ENCODE data around the gene GAS7. TPM values are rescaled to one million over a fixed set of nuclear protein-coding genes. Genes with fewer than 3 reads are reported as not detected.

Gene GAS7
- total RNA-seq, 1 experiment from 2014 or later = 14.3 TPM

DNA sequence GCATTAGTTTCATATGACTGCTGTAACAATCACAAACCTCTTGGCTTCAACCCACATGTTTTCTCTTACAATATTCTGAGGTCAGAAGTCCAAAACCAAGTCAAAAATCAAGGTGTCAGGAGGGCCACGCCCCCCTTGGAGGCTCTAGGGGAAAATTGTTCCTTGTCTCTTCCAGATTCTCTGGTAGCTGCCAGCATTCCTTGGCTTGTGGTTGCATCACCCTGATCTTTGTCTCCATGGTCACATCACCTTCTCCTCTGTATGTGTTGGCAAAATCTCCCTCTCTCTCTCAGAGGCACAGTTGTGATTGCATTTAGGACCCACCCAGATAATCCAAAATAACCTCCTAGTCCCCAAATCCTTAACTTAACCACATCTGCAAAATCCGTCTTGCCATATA lies 105.8 kb downstream of the GAS7 start:
- no peak for DNase-seq (ENCODE audit: low spot score)
- in situ Hi-C loops (cut with HindIII; ENCODE audit: low sequenced_read_pairs) = no loop called here

- in situ Hi-C loops (cut with HindIII; ENCODE audit: low sequenced_read_pairs) = no loop called here
- no peak for DNase-seq (ENCODE audit: low spot score)
Observed at GRCh38 chr17:10091046-10091445, 107.4 kb downstream of the GAS7 start.

DNA sequence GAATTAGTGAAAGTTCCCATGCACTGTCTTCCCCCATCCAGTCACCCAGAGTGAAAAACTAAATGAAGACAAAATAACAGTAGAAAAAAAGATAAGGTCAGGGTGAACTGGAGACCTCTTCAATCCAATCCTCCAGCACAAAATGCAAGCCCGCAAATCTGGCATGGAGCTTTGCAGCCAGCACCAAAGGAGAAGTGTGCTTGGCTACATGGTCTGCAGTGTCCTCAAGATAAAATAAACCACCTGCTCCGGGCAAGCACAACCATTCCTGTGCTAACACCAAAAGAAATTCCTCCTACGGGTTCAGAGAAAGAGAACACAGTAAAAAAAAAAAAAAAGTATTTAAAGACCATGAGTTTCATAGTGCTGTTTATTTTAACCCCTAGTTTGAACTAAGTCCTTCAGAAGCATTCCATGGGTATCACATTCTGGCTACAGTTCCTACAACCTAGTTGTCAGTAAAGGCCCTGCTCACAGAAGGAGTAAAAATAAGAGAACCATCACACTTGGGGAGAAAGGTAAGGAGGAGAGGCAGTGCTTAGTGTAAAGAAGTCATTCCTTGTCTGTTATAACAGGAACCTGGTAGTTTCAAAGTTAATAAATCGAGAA lies 109.1 kb downstream of the GAS7 start:
- DNase-seq (ENCODE audit: low spot score) = no peak
- in situ Hi-C loops (cut with HindIII; ENCODE audit: low sequenced_read_pairs) = no loop called here

DNA sequence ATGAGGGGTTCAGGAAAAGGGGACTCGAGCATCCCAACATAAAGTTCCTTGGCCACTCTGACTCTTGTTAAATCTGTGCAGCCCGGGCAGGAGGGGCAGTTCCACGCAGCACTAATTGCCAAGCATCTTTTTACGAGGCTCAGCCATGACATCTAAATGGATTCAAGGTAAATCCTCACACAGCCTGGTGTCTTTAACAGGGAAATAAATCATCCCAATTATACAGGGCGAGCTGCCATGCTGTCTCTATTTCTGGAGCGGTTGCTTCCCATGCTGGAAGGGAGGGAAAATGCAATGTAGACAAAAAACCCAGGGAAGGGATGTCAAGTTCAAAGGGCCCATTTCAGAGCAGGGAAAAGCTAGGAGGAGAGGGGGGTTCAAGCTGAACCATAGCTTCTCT lies 110.0 kb downstream of the GAS7 start:
- DNase-seq (ENCODE audit: low spot score) = no peak
- in situ Hi-C loops (cut with HindIII; ENCODE audit: low sequenced_read_pairs) = no loop called here

- in situ Hi-C loops (cut with HindIII; ENCODE audit: low sequenced_read_pairs) = no loop called here
- no peak for DNase-seq (ENCODE audit: low spot score)
Observed at GRCh38 chr17:10087355-10087754, 111.1 kb downstream of the GAS7 start.

DNA sequence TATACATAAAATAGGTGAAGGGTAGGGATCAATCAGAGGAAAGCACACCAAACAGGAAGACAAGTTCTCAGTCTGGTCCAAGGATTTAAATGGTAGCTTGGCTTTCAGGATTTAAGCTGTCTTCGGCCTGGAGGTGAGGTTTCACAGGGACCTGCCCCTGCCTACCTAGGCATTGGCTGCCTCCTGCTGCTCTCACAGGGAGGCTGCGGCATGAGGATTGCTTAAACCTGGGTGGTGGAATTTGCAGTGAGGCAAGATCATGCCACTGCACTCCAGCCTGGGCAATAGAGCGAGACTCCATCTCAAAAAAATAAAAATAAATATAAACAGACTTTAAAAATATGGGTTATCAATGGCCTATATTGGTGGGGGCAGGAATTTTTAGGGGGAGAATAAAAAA lies 114.5 kb downstream of the GAS7 start:
- in situ Hi-C loops (cut with HindIII; ENCODE audit: low sequenced_read_pairs) = no loop called here
- no peak for DNase-seq (ENCODE audit: low spot score)

DNA sequence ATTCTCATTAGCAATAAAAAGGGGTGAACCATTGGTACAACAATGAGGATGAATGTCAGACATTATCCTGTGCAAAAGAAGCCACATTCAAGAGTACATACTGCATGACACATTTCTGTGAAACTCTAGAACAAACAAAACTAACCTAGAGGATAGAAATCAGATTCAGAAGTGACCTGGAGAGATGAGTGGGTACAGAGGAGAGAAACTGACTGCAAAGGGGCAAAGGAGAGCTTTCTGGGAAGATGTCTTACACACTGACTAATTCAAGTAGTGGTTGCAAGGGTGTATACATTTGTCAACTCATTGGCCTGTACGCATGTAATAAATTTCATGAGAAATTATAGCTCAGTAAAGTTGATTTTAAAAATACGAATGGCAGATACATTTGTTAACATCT lies 115.6 kb downstream of the GAS7 start:
- no peak for DNase-seq (ENCODE audit: low spot score)

DNA sequence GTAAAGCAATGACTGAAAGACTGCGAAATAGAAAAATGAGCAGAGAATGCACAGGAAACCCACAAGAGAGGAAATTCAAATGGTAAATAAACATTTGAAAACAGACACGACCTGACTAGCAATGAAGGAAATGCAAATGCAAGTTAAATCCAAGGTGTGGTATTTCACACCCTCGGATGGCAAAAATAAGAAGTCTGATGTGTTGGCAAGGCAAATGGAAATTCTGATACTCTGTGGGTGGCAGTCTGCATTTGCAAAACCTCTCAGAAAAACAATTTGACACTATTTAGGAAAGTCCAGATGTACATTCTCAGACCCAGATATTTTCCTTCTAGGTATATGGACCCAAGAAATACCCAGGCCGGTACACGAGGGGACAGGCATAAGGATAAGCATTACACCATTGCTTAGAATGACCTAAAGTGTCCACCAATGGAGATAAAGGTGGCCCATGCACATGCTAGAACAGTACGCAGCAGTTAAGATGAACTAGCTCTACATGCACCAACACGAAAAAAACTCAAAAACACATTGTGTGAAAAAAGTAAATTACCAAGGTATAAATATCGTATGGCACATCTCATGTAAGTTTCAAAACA lies 116.7 kb downstream of the GAS7 start:
- in situ Hi-C loops (cut with HindIII; ENCODE audit: low sequenced_read_pairs) = no loop called here

More for the DNA sequence above, 115.6 kb downstream of the GAS7 start:
- in situ Hi-C loops (cut with HindIII; ENCODE audit: low sequenced_read_pairs) = no loop called here

GRCh38 chr17:10077561-10078299 lies 120.7 kb downstream of the GAS7 start:
- DNase-seq (ENCODE audit: low spot score) = no peak
- in situ Hi-C loops (cut with HindIII; ENCODE audit: low sequenced_read_pairs) = no loop called here

More for the DNA sequence above, 116.7 kb downstream of the GAS7 start:
- DNase-seq (ENCODE audit: low spot score) = no peak

GRCh38 chr17:10075919-10076318 lies 122.5 kb downstream of the GAS7 start:
- DNase-seq (ENCODE audit: low spot score) = no peak
- in situ Hi-C loops (cut with HindIII; ENCODE audit: low sequenced_read_pairs) = no loop called here

- in situ Hi-C loops (cut with HindIII; ENCODE audit: low sequenced_read_pairs) = no loop called here
- no peak for DNase-seq (ENCODE audit: low spot score)
Observed at GRCh38 chr17:10073941-10074340, 124.5 kb downstream of the GAS7 start.

GRCh38 chr17:10072556-10073425 lies 125.6 kb downstream of the GAS7 start:
- DNase-seq (ENCODE audit: low spot score) = no peak
- in situ Hi-C loops (cut with HindIII; ENCODE audit: low sequenced_read_pairs) = no loop called here

GRCh38 chr17:10072086-10072485 lies 126.3 kb downstream of the GAS7 start:
- no peak for DNase-seq (ENCODE audit: low spot score)
- in situ Hi-C loops (cut with HindIII; ENCODE audit: low sequenced_read_pairs) = no loop called here

DNA sequence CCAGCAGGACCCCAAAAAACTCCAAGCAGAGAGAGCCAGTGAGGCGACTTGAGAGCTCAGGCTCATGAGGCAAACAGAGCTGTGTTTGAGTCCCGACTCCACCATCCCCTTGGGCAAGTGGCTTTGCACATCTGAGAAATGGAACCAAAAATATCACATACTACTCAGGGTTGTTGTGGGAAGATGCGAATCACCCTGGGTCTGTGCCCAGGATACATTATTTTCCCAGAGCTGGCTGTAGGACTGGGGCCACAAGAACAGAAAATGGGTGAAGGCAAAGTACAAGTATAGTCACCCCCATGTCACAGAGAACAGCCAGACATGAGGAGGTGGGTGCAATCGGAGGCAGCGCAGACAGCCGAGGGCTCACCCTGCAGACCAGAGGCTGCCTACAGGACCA lies 127.3 kb downstream of the GAS7 start:
- in situ Hi-C loops (cut with HindIII; ENCODE audit: low sequenced_read_pairs) = no loop called here
- no peak for DNase-seq (ENCODE audit: low spot score)

- in situ Hi-C loops (cut with HindIII; ENCODE audit: low sequenced_read_pairs) = no loop called here
- DNase-seq (ENCODE audit: low spot score) = no peak
Observed at GRCh38 chr17:10070690-10071089, 127.7 kb downstream of the GAS7 start.

GRCh38 chr17:10069301-10069700 lies 129.1 kb downstream of the GAS7 start:
- DNase-seq (ENCODE audit: low spot score) = no peak
- in situ Hi-C loops (cut with HindIII; ENCODE audit: low sequenced_read_pairs) = no loop called here

DNA sequence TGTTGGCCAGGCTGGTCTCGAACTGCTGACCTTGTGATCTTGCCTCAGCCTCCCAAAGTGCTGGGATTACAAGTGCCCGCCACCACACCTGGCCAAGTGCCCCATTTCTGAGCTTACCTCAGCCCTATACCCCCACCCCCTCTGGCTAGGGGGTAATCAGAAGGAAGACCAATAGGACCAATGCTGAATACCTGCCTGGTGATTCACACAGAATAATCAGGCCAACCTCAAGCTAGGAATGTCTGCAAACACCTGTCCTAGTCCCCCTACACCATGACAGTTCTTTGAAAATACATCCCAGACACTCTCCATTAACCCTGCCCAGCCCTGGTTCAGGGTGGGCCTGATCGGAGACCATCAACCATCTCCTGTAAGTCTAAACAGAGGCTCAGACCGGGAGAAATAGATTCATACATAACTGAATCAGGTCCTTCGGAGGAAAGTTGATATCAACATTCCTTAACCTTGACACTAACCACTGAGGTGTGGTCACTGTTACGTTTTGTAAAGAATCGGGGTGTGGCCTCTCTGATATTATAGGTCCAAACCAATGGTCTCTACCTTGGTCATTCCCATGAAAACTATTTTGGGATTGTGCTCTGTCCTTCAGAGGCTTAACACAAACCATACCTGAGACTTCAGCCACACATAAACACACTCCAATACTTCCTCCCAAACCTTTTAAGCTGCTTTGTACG lies 130.8 kb downstream of the GAS7 start:
- DNase-seq (ENCODE audit: low spot score) = no peak
- in situ Hi-C loops (cut with HindIII; ENCODE audit: low sequenced_read_pairs) = no loop called here

- in situ Hi-C loops (cut with HindIII; ENCODE audit: low sequenced_read_pairs) = no loop called here
- DNase-seq (ENCODE audit: low spot score) = no peak
Observed at GRCh38 chr17:10064536-10064935, 133.9 kb downstream of the GAS7 start.

DNA sequence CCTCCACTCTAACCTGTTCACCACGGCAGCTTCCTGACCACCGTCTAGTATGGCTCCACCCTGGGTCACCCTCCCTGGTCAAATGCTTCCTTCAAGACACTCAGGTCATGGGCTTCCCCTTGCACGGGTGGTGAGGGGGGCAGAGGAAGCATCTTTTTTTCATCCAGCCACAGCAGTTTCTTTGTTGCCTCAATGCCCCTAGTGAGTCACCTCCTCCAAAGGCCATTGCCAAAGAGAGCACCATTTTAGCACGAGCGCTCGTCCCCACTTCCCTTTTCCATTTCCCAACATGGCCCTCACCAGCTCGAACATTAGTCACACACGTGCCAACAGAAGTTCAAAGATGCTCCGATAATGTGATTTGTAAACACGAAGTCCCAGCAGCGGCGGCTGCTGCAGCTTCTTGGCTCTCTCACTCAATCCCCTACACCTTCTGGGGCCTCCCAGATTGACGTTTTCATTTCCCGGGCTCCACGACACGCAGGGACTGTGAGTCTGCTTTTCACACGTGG lies 134.6 kb downstream of the GAS7 start:
- in situ Hi-C loops (cut with HindIII; ENCODE audit: low sequenced_read_pairs) = no loop called here
- no peak for DNase-seq (ENCODE audit: low spot score)

All from G401 (cell line).